K562 (cell line): ENCODE data around the gene ARSD. TPM values are rescaled to one million over a fixed set of nuclear protein-coding genes. Genes with fewer than 3 reads are reported as not detected.

Experiments
- ATAC-seq: fragments of 200-7000 bp; cut with Tn5 transposase; 3 replicates; pipeline ENCODE4 v1.9.1; 2020; ENCODE audit warnings: moderate library complexity
- BruUV-seq: library from RNA; stranded (reverse); fragments of 400-500 nt; replicated peaks from 2 replicates; lab custom pipeline; 2021; lab: Mats Ljungman, UMichigan
- CTCF ChIA-PET: fragments of 300-600 bp; formaldehyde crosslinking; extraction: SDS; loops from one replicate; lab custom pipeline; 2021; ENCODE audit warnings: low intra/inter-chr PET ratio; lab: Yijun Ruan, JAX
- POLR2A ChIA-PET: fragments of 300-600, 350-650 bp; sonication (Branson Sonifier 250); formaldehyde crosslinking; extraction: SDS; loops from one replicate; lab custom pipeline; 2021; ENCODE audit warnings: antibody characterized with exemption, inconsistent platforms; lab: Yijun Ruan, JAX
- DNase-seq, 4 experiments: peaks; one replicate each; pipeline versions ENCODE4 v3.0.0 to v3.0.0-alpha.2; 2011 to 2018; ENCODE audit warnings: low spot score in 3 of 4, mixed read lengths in 3 of 4; ENCODE audit errors: extremely low read depth in 1 of 4
- FAIRE-seq: peaks from 2 replicates; lab custom pipeline; 2011; peaks lifted over from hg19 to GRCh38; lab: Jason Lieb, UNC
- H2AFZ ChIP-seq: 2 replicates; pipeline ENCODE4 v1.6.0; 2011; ENCODE audit warnings: low read depth, low read length, control low read depth, inconsistent platforms
- H3K27ac ChIP-seq: fragments of 200-600 bp; 3 replicates; pipeline ENCODE4 v1.8.0; 2011; ENCODE audit warnings: low read depth, mild to moderate bottlenecking, control low read depth, inconsistent platforms, low read length, moderate library complexity, mixed read lengths; ENCODE audit errors: extremely low read depth
- H3K27me3 ChIP-seq, 2 experiments: fragments of 300-600 bp in 1 of 2; 2 replicates in 1 of 2; 3 replicates in 1 of 2; pipeline versions ENCODE4 v1.6.0 to v1.8.0; 2011; ENCODE audit warnings: inconsistent platforms in 2 of 2, low read length in 2 of 2, mild to moderate bottlenecking in 1 of 2, mixed read lengths in 1 of 2, moderate library complexity in 1 of 2; ENCODE audit not compliant: control insufficient read depth in 2 of 2, insufficient read depth in 2 of 2
- H3K36me3 ChIP-seq: fragments of 300-600 bp; 3 replicates; pipeline ENCODE4 v1.8.0; 2011; ENCODE audit warnings: mild to moderate bottlenecking, low read length, inconsistent platforms; ENCODE audit not compliant: control insufficient read depth, insufficient read depth
- H3K4me1 ChIP-seq, 2 experiments: fragments of 200-600 bp in 1 of 2; replicated peaks in 1 of 2; 2 replicates in 1 of 2; 3 replicates in 1 of 2; pipeline versions ENCODE4 v1.5.1 to v1.8.0; 2011; ENCODE audit warnings: inconsistent platforms in 2 of 2, low read length in 2 of 2, mild to moderate bottlenecking in 1 of 2, mixed read lengths in 1 of 2, moderate library complexity in 1 of 2; ENCODE audit not compliant: control insufficient read depth in 2 of 2, insufficient read depth in 2 of 2
- H3K4me2 ChIP-seq: 2 replicates; pipeline ENCODE4 v1.6.1; 2011; ENCODE audit warnings: low read length, control low read depth, inconsistent platforms, mixed read lengths; ENCODE audit not compliant: insufficient read depth
- H3K4me3 ChIP-seq: fragments of 200-600 bp; sonication (generic), shearing (Covaris generic); 2 replicates; pipeline ENCODE4 v1.5.1; 2016; ENCODE audit warnings: control low read depth, inconsistent platforms
- H3K79me2 ChIP-seq: fragments of 200-600 bp; 3 replicates; pipeline ENCODE4 v1.8.0; 2011; ENCODE audit warnings: low read length, inconsistent platforms; ENCODE audit not compliant: control insufficient read depth, insufficient read depth
- H3K9ac ChIP-seq, 2 experiments: 2 replicates each; pipeline versions ENCODE4 v1.6.0 to v1.6.1; 2011; ENCODE audit warnings: low read depth in 2 of 2, low read length in 2 of 2, control low read depth in 1 of 2, inconsistent platforms in 1 of 2, mild to moderate bottlenecking in 1 of 2, mixed read lengths in 1 of 2; ENCODE audit not compliant: insufficient read depth in 1 of 2
- H3K9me1 ChIP-seq: one replicate; pipeline ENCODE4 v1.6.0; 2011; ENCODE audit warnings: inconsistent platforms, mild to moderate bottlenecking, low read length, moderate library complexity; ENCODE audit not compliant: control insufficient read depth, insufficient read depth
- H3K9me3 ChIP-seq: replicated peaks from 2 replicates; pipeline ENCODE4 v1.5.1; 2011; ENCODE audit warnings: low read depth, low read length, inconsistent platforms; ENCODE audit not compliant: control insufficient read depth, insufficient read depth
- H4K20me1 ChIP-seq: replicated peaks from 2 replicates; pipeline ENCODE4 v1.6.1; 2011; ENCODE audit warnings: low read length, inconsistent platforms, mixed read lengths; ENCODE audit not compliant: control insufficient read depth, insufficient read depth
- FUS ChIP-seq: fragments of 200-400 bp; formaldehyde crosslinking; optimal IDR thresholded peaks from 2 replicates; pipeline ENCODE3; 2017; ENCODE audit warnings: low read depth, low read length
- HES1 ChIP-seq: fragments of 450-650 bp; IDR thresholded peaks from 2 replicates; pipeline ENCODE4 v1.6.1; 2016; ENCODE audit warnings: low read depth, mild to moderate bottlenecking, moderate library complexity
- MAFG ChIP-seq: fragments of 450-650 bp; conservative IDR thresholded peaks from 2 replicates; pipeline ENCODE4 v1.6.1; 2016; ENCODE audit warnings: missing genetic modification characterization, missing compliant biosample characterization
- NR2C1 ChIP-seq, 2 experiments: fragments of 450-650 bp; IDR thresholded peaks; 2 replicates each; pipeline ENCODE4 v1.6.1; 2017; ENCODE audit warnings: mild to moderate bottlenecking in 2 of 2, antibody characterized with exemption in 1 of 2, inconsistent platforms in 1 of 2, missing compliant biosample characterization in 1 of 2, missing genetic modification characterization in 1 of 2
- PCBP1 ChIP-seq: fragments of 200-400 bp; formaldehyde crosslinking; IDR thresholded peaks from 2 replicates; pipeline ENCODE4 v1.6.1; 2018; ENCODE audit warnings: mild to moderate bottlenecking, low read depth, low read length; ENCODE audit not compliant: poor library complexity, severe bottlenecking
- PKNOX1 ChIP-seq: fragments of 450-650 bp; IDR thresholded peaks from 2 replicates; pipeline ENCODE4 v1.6.1; 2016
- SMARCB1 ChIP-seq: IDR thresholded peaks from 2 replicates; pipeline ENCODE4 v1.6.1; 2011; ENCODE audit warnings: improper control_type of control experiment, low read depth; ENCODE audit not compliant: insufficient read length
- TAF1 ChIP-seq: IDR thresholded peaks from 2 replicates; pipeline ENCODE4 v1.6.1; 2011; ENCODE audit warnings: mild to moderate bottlenecking, low read length, moderate library complexity; ENCODE audit not compliant: insufficient read depth, control insufficient read depth, severe bottlenecking; ENCODE audit errors: extremely low read depth
- TCF7 ChIP-seq: sonication (generic); IDR thresholded peaks from 2 replicates; pipeline ENCODE4 v1.6.1; 2016; ENCODE audit warnings: antibody characterized with exemption, borderline replicate concordance
- ZNF143 ChIP-seq: sonication (generic); formaldehyde crosslinking; IDR thresholded peaks from 2 replicates; pipeline ENCODE4 v1.9.0; 2022; ENCODE audit warnings: mild to moderate bottlenecking, missing genetic modification reagents
- ZZZ3 ChIP-seq: fragments of 450-650 bp; IDR thresholded peaks from 2 replicates; pipeline ENCODE4 v1.6.1; 2016; ENCODE audit warnings: antibody characterized with exemption, mild to moderate bottlenecking, moderate library complexity
- WGBS: fragments of 100-300 bp; shearing (Covaris generic); methylation state at CpG from one replicate; pipeline ENCODE4 v1.1.6; 2016; ENCODE audit warnings: low coverage, mixed read lengths; ENCODE audit not compliant: insufficient coverage; ENCODE audit errors: missing lambda C conversion rate; 5-methylcytosine and 5-hydroxymethylcytosine counted together
- in situ Hi-C: fragments of 300-500 bp; cut with MboI; formaldehyde crosslinking; loops from 4 replicates; pipeline ENCODE4 v1.15.0; 2018; ENCODE audit warnings: inconsistent platforms, mixed read lengths
- intact Hi-C: fragments of 100-400 bp; cut with micrococcal nuclease; formaldehyde crosslinking; loops from 2 replicates; pipeline ENCODE4 v1.14.2; 2022
- polyA plus RNA-seq, 8 experiments: library from polyadenylated mRNA; depleted of rRNA in 4 of 8; stranded (reverse) in 5 of 8; unstranded in 3 of 8; fragments of >200 nt; fragmentation: Nextera tagmentation in 2 of 8; fragmentation: Illumina TruSeq in 1 of 8; extraction: Ambion mirVana in 2 of 8; extraction: Trizol in 1 of 8; gene quantifications; 2 replicates each; pipeline versions ENCODE4 v1.2.1 to v1.2.3, GENCODE V29; 2011 to 2014; ENCODE audit warnings: inconsistent platforms in 1 of 8, missing spikeins in 1 of 8
- total RNA-seq, 7 experiments: library from RNA; depleted of rRNA in 6 of 7; stranded (reverse); fragments of >200 nt in 6 of 7; fragmentation: Illumina TruSeq in 2 of 7; extraction: Trizol in 2 of 7; gene quantifications; 2 replicates each; pipeline versions ENCODE4 v1.2.1 to v1.2.3, GENCODE V29; 2011 to 2021; ENCODE audit warnings: low replicate concordance in 1 of 7

The ARSD gene
- total and polyA plus RNA-seq, 9 of the 15 experiments (the other 6 are each of a cell fraction or from before 2014, with no cell fraction given) = 0.05 to 0.23 (median 0.09) TPM; not detected in 1

- Histone ChIP-seq H3K4me1 (peaks cover 0 to 3% of the 10 kb centered on the region in 2 experiments; a peak in 2 of 5 replicates), H3K79me2 (no peaks in the 10 kb centered on the region), H3K36me3 (no peaks in the 10 kb centered on the region), H3K9me3 (no peaks in the 10 kb centered on the region), H4K20me1 (no peaks in the 10 kb centered on the region), H3K9me1 (no peaks in the 10 kb centered on the region), H3K27me3 (no peaks in the 10 kb centered on the region; a peak in 1 of 5 replicates), H3K27ac (no peak overlapping the region), H2AFZ (no peak overlapping the region), H3K9ac (no peak overlapping the region), H3K4me2 (no peak overlapping the region), H3K4me3 (no peak overlapping the region)
- DNase-seq (no peak), FAIRE-seq (no peak), ATAC-seq (no peak)
- TF ChIP-seq ZNF143 (CRISPR knock-in tag) (no peak), SMARCB1 (no peak), PCBP1 (no peak), TCF7 (no peak), ZZZ3 (no peak), PKNOX1 (no peak), MAFG (tag) (no peak), HES1 (no peak), NR2C1 (IDR thresholded peaks at IDR 0.05) (no peak), NR2C1 (tag; IDR thresholded peaks at IDR 0.05) (no peak), FUS (no peak), TAF1 (no peak)
- intact Hi-C loops = no loop called here
- in situ Hi-C loops = no loop called here
- POLR2A ChIA-PET = no interaction called here
- CTCF ChIA-PET = no interaction called here
- WGBS = 51% methylated on average over 3 of the region's 3 CpGs
- no TSS peak for BruUV-seq
Observed at GRCh38 chrX:2910109-2910508, 19.0 kb downstream of the ARSD start.
